HG03354 (cell line): ENCODE data around the gene VAT1L.

Experiments used
- ATAC-seq: cut with Tn5 transposase; IDR thresholded peaks from one replicate; pipeline ENCODE4 v1.9.1; 2021; ENCODE audit warnings: mild to moderate bottlenecking; ENCODE audit not compliant: unreplicated experiment, poor library complexity, severe bottlenecking

The VAT1L gene

DNA sequence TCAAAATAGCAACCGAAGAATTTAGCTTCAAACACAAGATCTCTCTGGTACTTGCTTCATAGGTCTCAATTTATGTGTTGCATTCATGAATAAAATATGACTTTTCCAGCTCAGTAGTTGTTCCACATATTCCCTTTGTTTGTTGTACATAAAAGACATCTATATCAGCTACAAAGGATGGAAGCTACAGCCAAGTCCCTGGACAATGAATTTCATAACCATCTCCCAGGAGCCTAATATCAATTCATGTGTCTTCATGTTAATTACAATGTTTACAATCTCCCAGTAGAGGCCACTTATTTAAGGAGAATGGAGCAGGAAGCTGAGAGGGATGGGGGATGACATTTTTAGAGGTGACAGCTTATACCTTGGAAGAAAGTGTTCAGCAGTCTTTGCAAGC, 237.3 kb downstream of the VAT1L start:
- ATAC-seq = no peak

- no peak for ATAC-seq
Observed at GRCh38 chr16:78028018-78028417, 239.7 kb downstream of the VAT1L start.
